Panc1 (cell line): ENCODE data around the gene GALNT9.

ENCODE experiments used
- POLR2AphosphoS5 ChIP-seq: IDR thresholded peaks from 2 replicates; pipeline ENCODE4 v1.6.1; 2012; ENCODE audit warnings: mild to moderate bottlenecking, low read depth, low read length, moderate library complexity
- TCF7L2 ChIP-seq: IDR thresholded peaks from 2 replicates; pipeline ENCODE4 v1.6.1; 2011; ENCODE audit warnings: mild to moderate bottlenecking, low read depth, low read length, inconsistent platforms
- TF ChIP-seq, protein P1 (sequence below): fragments of 450-650 bp; IDR thresholded peaks from 2 replicates; pipeline ENCODE4 v1.5.1; 2017; ENCODE audit warnings: mild to moderate bottlenecking

DNA sequence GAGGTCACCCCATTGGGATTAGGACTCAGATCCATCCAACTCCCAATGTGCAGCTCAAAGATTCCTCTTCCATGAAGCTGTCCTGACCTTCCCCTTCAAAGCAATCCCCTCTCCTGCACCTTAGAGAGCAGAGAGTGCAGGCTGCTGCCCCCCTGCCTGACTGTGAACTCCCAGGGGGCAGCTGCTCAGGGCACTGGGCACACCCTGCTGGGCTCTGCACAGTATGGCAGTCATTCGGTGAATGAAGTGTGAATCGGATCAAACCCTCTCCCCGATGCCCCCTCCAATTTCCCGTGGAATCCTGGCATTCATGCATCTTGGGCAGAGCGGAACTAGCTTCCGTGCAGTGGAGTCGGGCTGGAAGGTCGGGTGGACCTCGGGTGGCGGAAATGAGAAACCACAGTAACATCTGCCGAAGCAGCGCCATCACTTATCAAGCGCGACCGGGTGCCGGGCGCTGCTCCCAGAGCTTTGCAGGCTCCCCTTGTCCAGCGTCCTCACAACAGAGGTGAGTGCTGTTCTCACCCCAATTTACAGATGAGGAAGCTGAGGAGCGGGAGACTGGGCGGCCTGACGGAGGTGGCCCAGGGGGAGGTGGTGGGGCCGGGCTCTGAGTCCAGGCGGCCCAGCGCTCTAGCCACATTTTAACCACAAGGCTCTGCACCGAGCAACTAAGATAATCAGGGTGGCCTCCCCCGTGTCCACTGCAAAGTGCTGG is 14.7 kb downstream of the GALNT9 start:
- TF ChIP-seq, protein P1, sequence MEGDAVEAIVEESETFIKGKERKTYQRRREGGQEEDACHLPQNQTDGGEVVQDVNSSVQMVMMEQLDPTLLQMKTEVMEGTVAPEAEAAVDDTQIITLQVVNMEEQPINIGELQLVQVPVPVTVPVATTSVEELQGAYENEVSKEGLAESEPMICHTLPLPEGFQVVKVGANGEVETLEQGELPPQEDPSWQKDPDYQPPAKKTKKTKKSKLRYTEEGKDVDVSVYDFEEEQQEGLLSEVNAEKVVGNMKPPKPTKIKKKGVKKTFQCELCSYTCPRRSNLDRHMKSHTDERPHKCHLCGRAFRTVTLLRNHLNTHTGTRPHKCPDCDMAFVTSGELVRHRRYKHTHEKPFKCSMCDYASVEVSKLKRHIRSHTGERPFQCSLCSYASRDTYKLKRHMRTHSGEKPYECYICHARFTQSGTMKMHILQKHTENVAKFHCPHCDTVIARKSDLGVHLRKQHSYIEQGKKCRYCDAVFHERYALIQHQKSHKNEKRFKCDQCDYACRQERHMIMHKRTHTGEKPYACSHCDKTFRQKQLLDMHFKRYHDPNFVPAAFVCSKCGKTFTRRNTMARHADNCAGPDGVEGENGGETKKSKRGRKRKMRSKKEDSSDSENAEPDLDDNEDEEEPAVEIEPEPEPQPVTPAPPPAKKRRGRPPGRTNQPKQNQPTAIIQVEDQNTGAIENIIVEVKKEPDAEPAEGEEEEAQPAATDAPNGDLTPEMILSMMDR = no peak
- TF ChIP-seq TCF7L2 (no peak), POLR2AphosphoS5 (no peak)
